Osteoblast (primary cell): ENCODE results near the gene KRT8. TPM values are rescaled to one million over a fixed set of nuclear protein-coding genes. Genes with fewer than 3 reads are reported as not detected.
A peak's percentile ranks its signal among the peaks of the same experiment; 100 is the strongest.

Source experiments
- DNase-seq: peaks from one replicate; pipeline ENCODE4 v3.0.0; 2011; ENCODE audit warnings: low spot score, mixed read lengths; ENCODE audit not compliant: insufficient read length; ENCODE audit errors: missing footprints
- H2AFZ ChIP-seq: 2 replicates; pipeline ENCODE4 v1.6.0; 2011; ENCODE audit warnings: mild to moderate bottlenecking, low read length
- H3K27ac ChIP-seq: 2 replicates; pipeline ENCODE4 v1.5.1; 2011; ENCODE audit warnings: mild to moderate bottlenecking, low read depth, low read length, moderate library complexity
- H3K27me3 ChIP-seq: 2 replicates; pipeline ENCODE4 v1.6.0; 2012; ENCODE audit warnings: mild to moderate bottlenecking, control low read depth, inconsistent platforms, low read length, moderate library complexity; ENCODE audit not compliant: insufficient read depth
- H3K36me3 ChIP-seq: 2 replicates; pipeline ENCODE4 v1.5.1; 2011; ENCODE audit warnings: mild to moderate bottlenecking, low read length, control low read depth, moderate library complexity; ENCODE audit not compliant: insufficient read depth
- H3K4me1 ChIP-seq: 2 replicates; pipeline ENCODE4 v1.5.1; 2011; ENCODE audit warnings: mild to moderate bottlenecking, low read length, control low read depth, moderate library complexity; ENCODE audit not compliant: insufficient read depth
- H3K4me2 ChIP-seq: 2 replicates; pipeline ENCODE4 v1.6.0; 2011; ENCODE audit warnings: mild to moderate bottlenecking, low read length; ENCODE audit not compliant: insufficient read depth
- H3K4me3 ChIP-seq: fragments of 200-600 bp; sonication (generic); 3 replicates; pipeline ENCODE4 v1.5.1; 2012; ENCODE audit warnings: mild to moderate bottlenecking, low read length, inconsistent platforms; ENCODE audit not compliant: insufficient read depth
- H3K79me2 ChIP-seq: 2 replicates; pipeline ENCODE4 v1.6.0; 2012; ENCODE audit warnings: mild to moderate bottlenecking, low read length, control low read depth, inconsistent platforms; ENCODE audit not compliant: insufficient read depth
- H3K9me3 ChIP-seq: 2 replicates; pipeline ENCODE4 v1.5.1; 2011; ENCODE audit warnings: low read depth, low read length, control low read depth
- H4K20me1 ChIP-seq: 2 replicates; pipeline ENCODE4 v1.6.0; 2012; ENCODE audit warnings: mild to moderate bottlenecking, low read length, control low read depth; ENCODE audit not compliant: insufficient read depth
- total RNA-seq: library from RNA; depleted of rRNA; stranded (reverse); fragments of >200 nt; gene quantifications from 2 replicates; pipeline ENCODE4 v1.2.3, GENCODE V29; 2012
- TF ChIP-seq, protein P1 (sequence below): IDR thresholded peaks from 2 replicates; pipeline ENCODE4 v1.5.1; 2011; ENCODE audit warnings: mild to moderate bottlenecking, low read depth, low read length, moderate library complexity; ENCODE audit errors: extremely low read depth

Gene KRT8
- total RNA-seq, 1 donor = 5.1 TPM

GRCh38 chr12:52927964-52928363 is 23.1 kb upstream of the KRT8 start:
- Histone ChIP-seq H3K9me3 (no peaks in the 10 kb centered on the region), H3K4me2 (peak overlapping the region; percentile 4), H3K36me3 (no peaks in the 10 kb centered on the region), H3K79me2 (no peaks in the 10 kb centered on the region), H3K4me3 (no peak overlapping the region), H3K4me1 (peaks cover 33% of the 10 kb centered on the region), H3K27ac (peak overlapping the region; percentile 95), H4K20me1 (no peaks in the 10 kb centered on the region), H2AFZ (no peak overlapping the region), H3K27me3 (no peaks in the 10 kb centered on the region)
- no peak for DNase-seq
- TF ChIP-seq, protein P1, sequence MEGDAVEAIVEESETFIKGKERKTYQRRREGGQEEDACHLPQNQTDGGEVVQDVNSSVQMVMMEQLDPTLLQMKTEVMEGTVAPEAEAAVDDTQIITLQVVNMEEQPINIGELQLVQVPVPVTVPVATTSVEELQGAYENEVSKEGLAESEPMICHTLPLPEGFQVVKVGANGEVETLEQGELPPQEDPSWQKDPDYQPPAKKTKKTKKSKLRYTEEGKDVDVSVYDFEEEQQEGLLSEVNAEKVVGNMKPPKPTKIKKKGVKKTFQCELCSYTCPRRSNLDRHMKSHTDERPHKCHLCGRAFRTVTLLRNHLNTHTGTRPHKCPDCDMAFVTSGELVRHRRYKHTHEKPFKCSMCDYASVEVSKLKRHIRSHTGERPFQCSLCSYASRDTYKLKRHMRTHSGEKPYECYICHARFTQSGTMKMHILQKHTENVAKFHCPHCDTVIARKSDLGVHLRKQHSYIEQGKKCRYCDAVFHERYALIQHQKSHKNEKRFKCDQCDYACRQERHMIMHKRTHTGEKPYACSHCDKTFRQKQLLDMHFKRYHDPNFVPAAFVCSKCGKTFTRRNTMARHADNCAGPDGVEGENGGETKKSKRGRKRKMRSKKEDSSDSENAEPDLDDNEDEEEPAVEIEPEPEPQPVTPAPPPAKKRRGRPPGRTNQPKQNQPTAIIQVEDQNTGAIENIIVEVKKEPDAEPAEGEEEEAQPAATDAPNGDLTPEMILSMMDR = no peak

- Histone ChIP-seq H3K4me1 (peaks cover 33% of the 10 kb centered on the region), H2AFZ (no peak overlapping the region), H3K9me3 (no peaks in the 10 kb centered on the region), H3K4me2 (peak overlapping the region; percentile 4), H3K27me3 (no peaks in the 10 kb centered on the region), H3K27ac (peak overlapping the region; percentile 95), H3K79me2 (no peaks in the 10 kb centered on the region), H3K36me3 (no peaks in the 10 kb centered on the region), H4K20me1 (no peaks in the 10 kb centered on the region), H3K4me3 (no peak overlapping the region)
- TF ChIP-seq, protein P1 = no peak
- peak; percentile 76 for DNase-seq
Measured at GRCh38 chr12:52926596-52927234, 21.8 kb upstream of the KRT8 start.

DNA sequence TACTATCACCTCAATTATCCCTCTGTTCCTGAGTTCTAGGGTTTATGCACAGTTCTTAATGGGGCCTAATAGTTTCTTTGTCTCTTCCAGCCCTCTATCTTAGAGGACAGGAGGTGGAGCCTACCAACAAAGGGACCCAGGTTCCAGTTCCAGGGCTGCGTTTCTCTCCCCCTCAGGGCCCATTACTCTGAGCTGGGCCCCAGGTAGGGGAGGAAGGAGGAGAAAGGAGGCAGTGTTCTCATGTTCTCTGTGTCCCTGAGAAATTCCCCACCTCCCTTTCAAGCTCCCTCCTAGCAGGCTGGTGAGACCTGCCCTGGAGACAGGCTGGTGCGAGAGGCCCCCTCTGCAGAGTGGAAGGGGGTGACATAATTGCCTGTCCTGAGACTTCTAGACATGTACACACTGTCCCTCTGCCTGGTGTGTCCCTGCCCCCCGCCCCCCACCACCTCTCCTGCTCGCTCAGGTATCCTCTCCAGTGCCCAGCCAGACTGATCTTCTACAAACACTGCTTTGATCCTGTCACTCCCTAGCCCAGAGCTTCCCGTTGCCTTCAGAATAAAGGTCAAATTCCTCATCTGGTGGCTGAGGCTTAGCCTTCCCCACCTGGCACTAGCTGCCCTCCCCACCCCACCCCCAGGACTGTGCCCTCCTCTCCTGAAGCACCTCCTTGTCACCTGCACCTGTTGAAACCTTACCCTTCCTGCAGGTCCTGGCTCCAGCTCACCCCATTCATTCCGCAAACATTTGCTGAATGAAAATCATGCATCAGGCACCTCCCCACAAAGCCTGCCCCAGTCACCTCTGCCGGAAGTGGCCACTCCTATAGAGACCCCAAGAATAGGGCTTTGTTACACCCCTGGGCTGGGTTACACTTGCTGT is 21.1 kb upstream of the KRT8 start:
- peaks cover 33% of the 10 kb centered on the region for H3K4me1 ChIP-seq
- no peak overlapping the region for H2AFZ ChIP-seq
- TF ChIP-seq, protein P1 = no peak
- no peaks in the 10 kb centered on the region for H3K27me3 ChIP-seq
- H3K27ac ChIP-seq = peak overlapping the region; percentile 95
- no peaks in the 10 kb centered on the region for H4K20me1 ChIP-seq
- H3K4me3 ChIP-seq = no peak overlapping the region
- H3K36me3 ChIP-seq = no peaks in the 10 kb centered on the region
- peak; percentile 65 for DNase-seq
- no peaks in the 10 kb centered on the region for H3K79me2 ChIP-seq
- H3K4me2 ChIP-seq = peak overlapping the region; percentile 60
- H3K9me3 ChIP-seq = no peaks in the 10 kb centered on the region
